ENCODE data around the gene AIFM2. TPM values are rescaled to one million over a fixed set of nuclear protein-coding genes. Genes with fewer than 3 reads are reported as not detected.

AIFM2 gene
- total and polyA plus RNA-seq, 2 donors (not counting 3 experiments of a cell fraction or from before 2014, with no cell fraction given), result 6.9 to 8.7 TPM

GRCh38 chr10:70174058-70174741 is 41.6 kb upstream of the AIFM2 start:
- Histone ChIP-seq H3K79me2 (ENCODE audit: control insufficient read depth, insufficient read depth, low read length) (peaks cover 11% of the 10 kb centered on the region), H3K4me3 (replicated peaks in 1 of 3; ENCODE audit: insufficient read depth in 1 of 3, low read depth in 1 of 3, low read length in 3 of 3) (no peak overlapping the region), H3K4me2 (ENCODE audit: insufficient read depth, low read length) (peak overlapping the region; percentile 52), H4K20me1 (replicated peaks; ENCODE audit: control insufficient read depth, extremely low read depth, insufficient read depth, low read length) (no peaks in the 10 kb centered on the region), H3K27me3 (ENCODE audit: control insufficient read depth in 2 of 2, insufficient read depth in 2 of 2, low read length in 2 of 2) (no peaks in the 10 kb centered on the region), H2AFZ (ENCODE audit: low read depth, low read length) (peak overlapping the region; percentile 93), H3K9ac (replicated peaks; ENCODE audit: extremely low read depth, insufficient read depth, low read length) (no peak overlapping the region), H3K9me1 (replicated peaks; ENCODE audit: control insufficient read depth, extremely low read depth, insufficient read depth, low read length) (no peaks in the 10 kb centered on the region), H3K27ac (ENCODE audit: insufficient read depth, low read depth, low read length) (peak overlapping the region; percentile 25), H3K9me3 (replicated peaks; ENCODE audit: control insufficient read depth, insufficient read depth, low read length) (no peaks in the 10 kb centered on the region), H3K36me3 (ENCODE audit: control insufficient read depth in 2 of 2, extremely low read depth in 1 of 2, insufficient read depth in 2 of 2, low read length in 2 of 2) (no peaks in the 10 kb centered on the region), H3K4me1 (ENCODE audit: control insufficient read depth, extremely low read depth, insufficient read depth, low read length) (peaks cover 14% of the 10 kb centered on the region)
- ChIA-PET POLR2A (no interaction called here), CTCF (interaction anchor here (0.9 to 1.7 kb wide), 4 partner anchors 17 to 58 kb away, joined by 3 to 8 read pairs (median 4); partner anchors contain the start of gene TYSND1)
- no TSS peak for BruUV-seq (replicated peaks)
- TF ChIP-seq FOS (IDR thresholded peaks at IDR 0.05; ENCODE audit: borderline replicate concordance, insufficient read depth, low read length) (no peak), MAX (IDR thresholded peaks at IDR 0.05; ENCODE audit: insufficient read depth, insufficient read length) (no peak), JUN (IDR thresholded peaks at IDR 0.05; ENCODE audit: borderline replicate concordance, insufficient read depth, insufficient read length, low read depth) (no peak), CTCF (IDR thresholded peaks at IDR 0.05; ENCODE audit: extremely low read depth in 1 of 2, insufficient read depth in 1 of 2, low read depth in 1 of 2, low read length in 2 of 2) (no peak), POLR2A (IDR thresholded peaks at IDR 0.05; ENCODE audit: low read depth, low read length) (no peak), EZH2 (IDR thresholded peaks at IDR 0.05; ENCODE audit: borderline replicate concordance, low read depth, low read length, severe bottlenecking) (no peak), GATA2 (IDR thresholded peaks at IDR 0.05; ENCODE audit: insufficient read depth, insufficient read length, low read depth, low read length) (no peak), POLR2AphosphoS5 (IDR thresholded peaks at IDR 0.05; ENCODE audit: insufficient read depth, low read depth, low read length) (peak; percentile 61), MYC (IDR thresholded peaks at IDR 0.05; ENCODE audit: low read depth, low read length) (no peak)
- DNase-seq (ENCODE audit: low read depth, low spot score), result peak; percentile 37
- intact Hi-C loops (cut with micrococcal nuclease) (no loop called here), dilution Hi-C loops (cut with MboI; ENCODE audit: extremely low pct_ligation_motif_present, low sequenced_read_pairs) (no loop called here)
- peak; percentile 88 for FAIRE-seq

All from endothelial cell of umbilical vein (primary cell).